HL-60 (cell line): ENCODE data around the gene ITPRID1.

ENCODE experiments used
- GABPA ChIP-seq: IDR thresholded peaks from 2 replicates; pipeline ENCODE4 v1.6.1; 2012; ENCODE audit warnings: low read depth
- TF ChIP-seq, protein P1 (sequence below): IDR thresholded peaks from one replicate; pipeline ENCODE4 v1.5.1; 2011; ENCODE audit warnings: low read length, control low read depth, inconsistent platforms; ENCODE audit not compliant: insufficient read depth
- TF ChIP-seq, protein P2 (sequence below): IDR thresholded peaks from 2 replicates; pipeline ENCODE4 v1.6.1; 2012; ENCODE audit warnings: low read depth; ENCODE audit not compliant: insufficient replicate concordance

DNA sequence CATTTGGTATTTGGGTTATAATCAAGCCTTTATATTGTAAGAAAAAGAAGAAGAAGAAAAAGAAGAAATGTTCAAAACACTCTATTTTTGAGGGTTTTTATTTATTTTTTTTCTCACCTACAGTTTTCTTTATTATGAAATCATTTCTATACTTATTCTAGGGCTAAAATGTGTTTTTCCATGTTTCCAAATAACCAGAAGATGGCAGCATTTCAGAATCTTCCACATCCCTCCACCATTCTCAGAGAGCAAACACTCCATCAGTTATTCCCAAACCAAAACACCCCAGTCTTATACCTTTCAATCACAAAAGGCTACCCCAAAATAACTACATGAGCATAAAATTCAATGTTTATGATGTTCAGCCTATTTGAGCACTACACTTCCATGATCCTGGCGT is 134.4 kb downstream of the ITPRID1 start:
- TF ChIP-seq, protein P1, sequence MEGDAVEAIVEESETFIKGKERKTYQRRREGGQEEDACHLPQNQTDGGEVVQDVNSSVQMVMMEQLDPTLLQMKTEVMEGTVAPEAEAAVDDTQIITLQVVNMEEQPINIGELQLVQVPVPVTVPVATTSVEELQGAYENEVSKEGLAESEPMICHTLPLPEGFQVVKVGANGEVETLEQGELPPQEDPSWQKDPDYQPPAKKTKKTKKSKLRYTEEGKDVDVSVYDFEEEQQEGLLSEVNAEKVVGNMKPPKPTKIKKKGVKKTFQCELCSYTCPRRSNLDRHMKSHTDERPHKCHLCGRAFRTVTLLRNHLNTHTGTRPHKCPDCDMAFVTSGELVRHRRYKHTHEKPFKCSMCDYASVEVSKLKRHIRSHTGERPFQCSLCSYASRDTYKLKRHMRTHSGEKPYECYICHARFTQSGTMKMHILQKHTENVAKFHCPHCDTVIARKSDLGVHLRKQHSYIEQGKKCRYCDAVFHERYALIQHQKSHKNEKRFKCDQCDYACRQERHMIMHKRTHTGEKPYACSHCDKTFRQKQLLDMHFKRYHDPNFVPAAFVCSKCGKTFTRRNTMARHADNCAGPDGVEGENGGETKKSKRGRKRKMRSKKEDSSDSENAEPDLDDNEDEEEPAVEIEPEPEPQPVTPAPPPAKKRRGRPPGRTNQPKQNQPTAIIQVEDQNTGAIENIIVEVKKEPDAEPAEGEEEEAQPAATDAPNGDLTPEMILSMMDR = no peak
- TF ChIP-seq GABPA = no peak
- TF ChIP-seq, protein P2, sequence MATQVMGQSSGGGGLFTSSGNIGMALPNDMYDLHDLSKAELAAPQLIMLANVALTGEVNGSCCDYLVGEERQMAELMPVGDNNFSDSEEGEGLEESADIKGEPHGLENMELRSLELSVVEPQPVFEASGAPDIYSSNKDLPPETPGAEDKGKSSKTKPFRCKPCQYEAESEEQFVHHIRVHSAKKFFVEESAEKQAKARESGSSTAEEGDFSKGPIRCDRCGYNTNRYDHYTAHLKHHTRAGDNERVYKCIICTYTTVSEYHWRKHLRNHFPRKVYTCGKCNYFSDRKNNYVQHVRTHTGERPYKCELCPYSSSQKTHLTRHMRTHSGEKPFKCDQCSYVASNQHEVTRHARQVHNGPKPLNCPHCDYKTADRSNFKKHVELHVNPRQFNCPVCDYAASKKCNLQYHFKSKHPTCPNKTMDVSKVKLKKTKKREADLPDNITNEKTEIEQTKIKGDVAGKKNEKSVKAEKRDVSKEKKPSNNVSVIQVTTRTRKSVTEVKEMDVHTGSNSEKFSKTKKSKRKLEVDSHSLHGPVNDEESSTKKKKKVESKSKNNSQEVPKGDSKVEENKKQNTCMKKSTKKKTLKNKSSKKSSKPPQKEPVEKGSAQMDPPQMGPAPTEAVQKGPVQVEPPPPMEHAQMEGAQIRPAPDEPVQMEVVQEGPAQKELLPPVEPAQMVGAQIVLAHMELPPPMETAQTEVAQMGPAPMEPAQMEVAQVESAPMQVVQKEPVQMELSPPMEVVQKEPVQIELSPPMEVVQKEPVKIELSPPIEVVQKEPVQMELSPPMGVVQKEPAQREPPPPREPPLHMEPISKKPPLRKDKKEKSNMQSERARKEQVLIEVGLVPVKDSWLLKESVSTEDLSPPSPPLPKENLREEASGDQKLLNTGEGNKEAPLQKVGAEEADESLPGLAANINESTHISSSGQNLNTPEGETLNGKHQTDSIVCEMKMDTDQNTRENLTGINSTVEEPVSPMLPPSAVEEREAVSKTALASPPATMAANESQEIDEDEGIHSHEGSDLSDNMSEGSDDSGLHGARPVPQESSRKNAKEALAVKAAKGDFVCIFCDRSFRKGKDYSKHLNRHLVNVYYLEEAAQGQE = no peak
